ENCODE data around the gene THBS3. TPM values are rescaled to one million over a fixed set of nuclear protein-coding genes. Genes with fewer than 3 reads are reported as not detected.

THBS3 gene
- total and polyA plus RNA-seq, 9 of the 15 experiments (the other 6 are each of a cell fraction or from before 2014, with no cell fraction given) = 0.59 to 8.3 (median 3.2) TPM

GRCh38 chr1:155208541-155209311 is 1.0 kb upstream of the THBS3 start, which contains the start of gene MTX1 (continued):
- peak; percentile 98 for TF ChIP-seq VEZF1 (CRISPR knock-in tag; IDR thresholded peaks at IDR 0.05)
- TF ChIP-seq ZFX (CRISPR knock-in tag; IDR thresholded peaks at IDR 0.05) = peak; percentile 99
- TF ChIP-seq KDM4B (IDR thresholded peaks at IDR 0.05; ENCODE audit: borderline replicate concordance in 2 of 2, low read depth in 1 of 2) = peak in 1 of 2 experiments; percentile 55; a peak in 1 of 4 replicates
- TF ChIP-seq HDAC2 (IDR thresholded peaks at IDR 0.05) = peak; percentile 76
- TF ChIP-seq MAFK (IDR thresholded peaks at IDR 0.05; ENCODE audit: low read length) = no peak
- TF ChIP-seq TAF1 (IDR thresholded peaks at IDR 0.05; ENCODE audit: control insufficient read depth, extremely low read depth, insufficient read depth, low read length, severe bottlenecking) = peak; percentile 81
- TF ChIP-seq MEF2A (IDR thresholded peaks at IDR 0.05; ENCODE audit: control insufficient read depth, low read depth, low read length) = no peak
- TF ChIP-seq KLF13 (tag; IDR thresholded peaks at IDR 0.05; ENCODE audit: borderline replicate concordance, low read depth) = no peak
- peak; percentile 60; the same call in 1 of the 2 replicates for TF ChIP-seq E2F3 (CRISPR knock-in tag; IDR thresholded peaks at IDR 0.05)
- TF ChIP-seq ZBTB26 (CRISPR knock-in tag; IDR thresholded peaks at IDR 0.05) = no peak
- no peak for TF ChIP-seq HSF4 (CRISPR knock-in tag; IDR thresholded peaks at IDR 0.05; ENCODE audit: borderline replicate concordance)
- peak; percentile 70 for TF ChIP-seq CHD2 (IDR thresholded peaks at IDR 0.05; ENCODE audit: low read depth, low read length)
- TF ChIP-seq FOXK1 (CRISPR knock-in tag; IDR thresholded peaks at IDR 0.05; ENCODE audit: borderline replicate concordance) = no peak
- peak in 1 of 3 experiments; percentile 81; a peak in 2 of 6 replicates for TF ChIP-seq ZBTB11 (CRISPR knock-in tag; IDR thresholded peaks at IDR 0.05)
- TF ChIP-seq PHF21A (IDR thresholded peaks at IDR 0.05; ENCODE audit: borderline replicate concordance, low read depth) = no peak
- TF ChIP-seq CREBBP (IDR thresholded peaks at IDR 0.05; ENCODE audit: low read depth, low read length) = no peak
- no peak for TF ChIP-seq RUNX1 (IDR thresholded peaks at IDR 0.05; ENCODE audit: low read depth)
- no peak for TF ChIP-seq ZNF77 (CRISPR knock-in tag; IDR thresholded peaks at IDR 0.05)
- no peak for TF ChIP-seq HMBOX1 (IDR thresholded peaks at IDR 0.05)
- TF ChIP-seq IFI16 (CRISPR knock-in tag; IDR thresholded peaks at IDR 0.05) = no peak
- TF ChIP-seq ZNF212 (CRISPR knock-in tag; IDR thresholded peaks at IDR 0.05) = no peak
